HCT116 (cell line): ENCODE results near the gene USP3. TPM values are rescaled to one million over a fixed set of nuclear protein-coding genes. Genes with fewer than 3 reads are reported as not detected.

ENCODE experiments used
- ATAC-seq: fragments of 200-7000 bp; cut with Tn5 transposase; 2 replicates; pipeline ENCODE4 v1.9.1; 2020; ENCODE audit warnings: mild to moderate bottlenecking, moderate library complexity
- BruUV-seq: library from RNA; stranded (reverse); fragments of 400-500 nt; replicated peaks from 2 replicates; lab custom pipeline; 2021; lab: Mats Ljungman, UMichigan
- CTCF ChIA-PET: fragments of 300-600 bp; sonication (Branson Sonifier 250); formaldehyde crosslinking; loops from one replicate; lab custom pipeline; 2021; ENCODE audit warnings: antibody characterized with exemption; lab: Charles Lee
- POLR2A ChIA-PET: fragments of 300-600, 350-600 bp; sonication (Branson Sonifier 250); formaldehyde crosslinking; loops from one replicate; lab custom pipeline; 2021; ENCODE audit warnings: antibody characterized with exemption; lab: Charles Lee
- RAD21 ChIA-PET, 2 experiments: fragments of 300-600 bp; sonication (Branson Sonifier 250); formaldehyde crosslinking; loops; one replicate each; lab custom pipeline; 2023; ENCODE audit warnings: low total read pairs in 2 of 2; ENCODE audit not compliant: uncharacterized antibody in 2 of 2, unreplicated experiment in 2 of 2, low non-redundant PET in 1 of 2; lab: Charles Lee
- DNase-seq: peaks from one replicate; pipeline ENCODE4 v3.0.0-alpha.2; 2010; ENCODE audit warnings: low read depth, low spot score
- H2AFZ ChIP-seq: fragments of 200-600 bp; shearing (Covaris generic), sonication (generic); 2 replicates; pipeline ENCODE4 v1.6.1; 2017; ENCODE audit warnings: low read depth, mixed run types, mixed read lengths, antibody characterized with exemption, low read length; ENCODE audit not compliant: poor library complexity, severe bottlenecking
- H3K27ac ChIP-seq: 2 replicates; pipeline ENCODE4 v1.5.1; 2012; ENCODE audit warnings: low read depth, low read length
- H3K27me3 ChIP-seq: fragments of 200-600 bp; sonication (generic); 2 replicates; pipeline ENCODE4 v1.6.1; 2016; ENCODE audit warnings: mixed run types, low read length, mixed read lengths; ENCODE audit not compliant: insufficient read depth
- H3K36me3 ChIP-seq, 2 experiments: fragments of 200-500 bp in 1 of 2; fragments of 200-600 bp in 1 of 2; sonication (Bioruptor generic) in 1 of 2; sonication (generic) in 1 of 2; 2 replicates each; pipeline versions ENCODE4 v1.5.1 to v1.6.1; 2014 to 2016; ENCODE audit warnings: low read length in 2 of 2, inconsistent platforms in 1 of 2, mixed read lengths in 1 of 2, mixed run types in 1 of 2; ENCODE audit not compliant: insufficient read depth in 2 of 2, control insufficient read depth in 1 of 2
- H3K4me1 ChIP-seq, 2 experiments: fragments of 200-600 bp in 1 of 2; sonication (generic) in 1 of 2; 2 replicates each; pipeline versions ENCODE4 v1.5.1 to v1.6.1; 2012 to 2017; ENCODE audit warnings: low read length in 2 of 2, inconsistent platforms in 1 of 2, mild to moderate bottlenecking in 1 of 2, mixed read lengths in 1 of 2, mixed run types in 1 of 2, moderate library complexity in 1 of 2; ENCODE audit not compliant: insufficient read depth in 2 of 2, control insufficient read depth in 1 of 2
- H3K4me2 ChIP-seq: fragments of 200-600 bp; sonication (generic); 2 replicates; pipeline ENCODE4 v1.6.1; 2017; ENCODE audit warnings: mixed run types, low read length, mixed read lengths
- H3K4me3 ChIP-seq, 2 experiments: fragments of 200-600 bp in 1 of 2; sonication (generic) in 1 of 2; replicated peaks in 1 of 2; 2 replicates each; pipeline ENCODE4 v1.5.1; 2011 to 2016; ENCODE audit warnings: low read length in 2 of 2, control low read depth in 1 of 2, low read depth in 1 of 2, mild to moderate bottlenecking in 1 of 2, mixed read lengths in 1 of 2, mixed run types in 1 of 2
- H3K79me2 ChIP-seq: fragments of 200-600 bp; sonication (generic); 2 replicates; pipeline ENCODE4 v1.6.1; 2017; ENCODE audit warnings: mild to moderate bottlenecking, mixed run types, low read length, moderate library complexity, mixed read lengths; ENCODE audit not compliant: insufficient read depth
- H3K9ac ChIP-seq: fragments of 200-600 bp; sonication (generic); 2 replicates; pipeline ENCODE4 v1.6.1; 2016; ENCODE audit warnings: low read length, mixed read lengths
- H3K9me2 ChIP-seq: fragments of 200-600 bp; sonication (generic), shearing (Covaris generic); 2 replicates; pipeline ENCODE4 v1.6.1; 2017; ENCODE audit warnings: mixed run types, mild to moderate bottlenecking, moderate library complexity; ENCODE audit not compliant: insufficient read depth
- H3K9me3 ChIP-seq, 2 experiments: fragments of 200-500 bp in 1 of 2; fragments of 200-600 bp in 1 of 2; sonication (Bioruptor generic) in 1 of 2; sonication (generic) in 1 of 2; 2 replicates each; pipeline ENCODE4 v1.6.1; 2014 to 2017; ENCODE audit warnings: low read length in 2 of 2, mixed read lengths in 2 of 2, inconsistent platforms in 1 of 2, low read depth in 1 of 2, mild to moderate bottlenecking in 1 of 2, mixed run types in 1 of 2, moderate library complexity in 1 of 2; ENCODE audit not compliant: control insufficient read depth in 1 of 2, insufficient read depth in 1 of 2
- H4K20me1 ChIP-seq: fragments of 200-600 bp; sonication (generic), shearing (Covaris generic); 2 replicates; pipeline ENCODE4 v1.6.1; 2017; ENCODE audit warnings: mixed run types, mild to moderate bottlenecking, moderate library complexity; ENCODE audit not compliant: insufficient read depth
- EGR1 ChIP-seq: IDR thresholded peaks from 2 replicates; pipeline ENCODE4 v1.6.1; 2012; ENCODE audit warnings: low read depth
- EZH2 ChIP-seq: fragments of 200-600 bp; sonication (generic); IDR thresholded peaks from 2 replicates; pipeline ENCODE4 v1.6.1; 2017; ENCODE audit warnings: antibody characterized with exemption, mixed run types
- FOSL1 ChIP-seq: IDR thresholded peaks from 2 replicates; pipeline ENCODE4 v1.6.1; 2012; ENCODE audit warnings: low read depth
- JUND ChIP-seq: IDR thresholded peaks from 2 replicates; pipeline ENCODE4 v1.6.1; 2012
- RAD21 ChIP-seq: IDR thresholded peaks from 2 replicates; pipeline ENCODE4 v1.6.1; 2012; ENCODE audit warnings: low read depth, mild to moderate bottlenecking
- SRF ChIP-seq: IDR thresholded peaks from 2 replicates; pipeline ENCODE4 v1.6.1; 2012; ENCODE audit warnings: low read depth
- YY1 ChIP-seq: IDR thresholded peaks from 2 replicates; pipeline ENCODE4 v1.6.1; 2011; ENCODE audit warnings: low read length, low read depth, moderate library complexity, mild to moderate bottlenecking; ENCODE audit not compliant: insufficient replicate concordance; ENCODE audit errors: extremely low read depth
- ZNF274 ChIP-seq: fragments of 200-500 bp; sonication (Bioruptor generic); IDR thresholded peaks from 2 replicates; pipeline ENCODE4 v1.6.1; 2014; ENCODE audit warnings: mild to moderate bottlenecking, low read depth, low read length, inconsistent platforms
- intact Hi-C: fragments of 100-400 bp; cut with micrococcal nuclease; formaldehyde crosslinking; loops from 2 replicates; pipeline ENCODE4 v1.10.0; 2022
- total RNA-seq: library from RNA; stranded (reverse); gene quantifications from one replicate; pipeline ENCODE4 v1.2.1, GENCODE V29; 2021; ENCODE audit not compliant: unreplicated experiment
- TF ChIP-seq, protein P1 (sequence below): IDR thresholded peaks from 2 replicates; pipeline ENCODE4 v1.6.1; 2012

Gene USP3
- total RNA-seq, 1 experiment from 2014 or later, result 61.6 TPM

DNA sequence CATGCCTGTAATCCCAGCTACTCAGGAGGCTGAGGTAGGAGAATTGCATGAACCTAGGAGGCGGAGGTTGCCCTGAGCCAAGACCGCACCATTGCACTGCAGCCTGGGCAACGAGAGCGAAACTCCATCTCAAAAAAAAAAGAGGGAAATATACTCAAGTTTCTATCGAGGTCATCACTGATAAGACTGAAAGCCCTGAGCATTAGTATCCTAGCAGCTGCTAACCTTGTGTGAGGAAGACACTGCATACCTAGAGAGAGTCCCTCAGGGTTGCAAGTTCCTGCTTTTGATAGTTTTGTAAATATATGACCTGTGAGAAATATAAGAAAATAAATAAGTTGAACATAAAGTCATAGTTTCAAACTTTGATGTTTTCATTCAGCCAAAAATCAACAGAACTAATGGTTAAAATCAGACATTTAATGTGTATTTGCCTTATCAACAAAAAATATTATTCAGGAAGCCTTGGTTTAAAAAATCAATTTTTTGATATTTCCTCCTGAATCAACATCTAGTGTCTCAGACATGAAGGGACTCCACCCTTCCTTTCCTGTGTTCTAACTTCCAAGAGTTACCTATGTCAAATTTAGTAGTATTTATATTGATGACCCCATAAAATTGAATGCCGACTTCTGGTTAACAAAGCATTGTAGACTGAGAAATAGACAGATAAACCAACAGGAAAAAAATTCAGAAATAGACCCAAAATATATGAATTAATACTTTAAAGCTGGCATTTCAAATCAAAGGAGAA, 19.8 kb upstream of the USP3 start:
- ChIA-PET CTCF (interaction anchor here (1.1 kb wide), 1 partner anchor 19 kb away, joined by 3 read pairs; the partner anchor contains the start of gene USP3), POLR2A (interaction anchor here (1.0 to 1.2 kb wide), 2 partner anchors 19 to 115 kb away, joined by 3 read pairs; partner anchors contain the start of gene USP3), RAD21 (no interaction called here)
- no peaks in the 10 kb centered on the region for H3K9me3 ChIP-seq
- H2AFZ ChIP-seq, result no peak overlapping the region
- H4K20me1 ChIP-seq, result no peaks in the 10 kb centered on the region
- no peak overlapping the region for H3K27ac ChIP-seq
- TF ChIP-seq, protein P1, sequence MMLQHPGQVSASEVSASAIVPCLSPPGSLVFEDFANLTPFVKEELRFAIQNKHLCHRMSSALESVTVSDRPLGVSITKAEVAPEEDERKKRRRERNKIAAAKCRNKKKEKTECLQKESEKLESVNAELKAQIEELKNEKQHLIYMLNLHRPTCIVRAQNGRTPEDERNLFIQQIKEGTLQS, result no peak
- no peak for TF ChIP-seq SRF
- no peak for TF ChIP-seq EZH2
- TF ChIP-seq YY1, result no peak
- TF ChIP-seq EGR1, result no peak
- TF ChIP-seq RAD21, result no peak
- no peak for TF ChIP-seq FOSL1
- no peak for TF ChIP-seq JUND
- TF ChIP-seq ZNF274, result no peak
- H3K4me3 ChIP-seq, result no peak overlapping the region
- H3K79me2 ChIP-seq, result no peaks in the 10 kb centered on the region
- no TSS peak for BruUV-seq
- DNase-seq (no peak), ATAC-seq (no peak)
- no peak overlapping the region for H3K9ac ChIP-seq
- H3K27me3 ChIP-seq, result no peaks in the 10 kb centered on the region
- no peaks in the 10 kb centered on the region for H3K36me3 ChIP-seq
- no peaks in the 10 kb centered on the region for H3K9me2 ChIP-seq
- intact Hi-C loops, result no loop called here
- H3K4me1 ChIP-seq, result peaks cover 0 to 11% of the 10 kb centered on the region in 2 experiments; a peak in 2 of 4 replicates
- H3K4me2 ChIP-seq, result no peak overlapping the region
